ENCODE results near the gene CYP1B1. TPM values are rescaled to one million over a fixed set of nuclear protein-coding genes. Genes with fewer than 3 reads are reported as not detected.

The CYP1B1 gene
- polyA plus RNA-seq, 1 donor from 2014 or later = not detected

- Histone ChIP-seq H3K79me2 (replicated peaks; ENCODE audit: insufficient read depth, low read length) (no peaks in the 10 kb centered on the region), H2AFZ (ENCODE audit: low read depth, low read length) (no peak overlapping the region), H3K36me3 (ENCODE audit: insufficient read depth, low read length) (no peaks in the 10 kb centered on the region), H4K20me1 (ENCODE audit: insufficient read depth) (no peaks in the 10 kb centered on the region), H3K9me3 (ENCODE audit: low read length) (no peaks in the 10 kb centered on the region), H3K27ac (ENCODE audit: low read length) (no peak overlapping the region), H3F3A (ENCODE audit: insufficient read depth, low read length, poor library complexity, severe bottlenecking) (no peaks in the 10 kb centered on the region), H3K27me3 (ENCODE audit: insufficient read depth, low read depth, low read length) (no peaks in the 10 kb centered on the region), H3K9ac (ENCODE audit: low read length) (no peak overlapping the region), H3K9me2 (ENCODE audit: insufficient read depth, low read length) (no peaks in the 10 kb centered on the region), H3K4me3 (ENCODE audit: low read length) (no peak overlapping the region), H3K4me2 (ENCODE audit: low read length) (no peak overlapping the region)
- TF ChIP-seq, protein P1, sequence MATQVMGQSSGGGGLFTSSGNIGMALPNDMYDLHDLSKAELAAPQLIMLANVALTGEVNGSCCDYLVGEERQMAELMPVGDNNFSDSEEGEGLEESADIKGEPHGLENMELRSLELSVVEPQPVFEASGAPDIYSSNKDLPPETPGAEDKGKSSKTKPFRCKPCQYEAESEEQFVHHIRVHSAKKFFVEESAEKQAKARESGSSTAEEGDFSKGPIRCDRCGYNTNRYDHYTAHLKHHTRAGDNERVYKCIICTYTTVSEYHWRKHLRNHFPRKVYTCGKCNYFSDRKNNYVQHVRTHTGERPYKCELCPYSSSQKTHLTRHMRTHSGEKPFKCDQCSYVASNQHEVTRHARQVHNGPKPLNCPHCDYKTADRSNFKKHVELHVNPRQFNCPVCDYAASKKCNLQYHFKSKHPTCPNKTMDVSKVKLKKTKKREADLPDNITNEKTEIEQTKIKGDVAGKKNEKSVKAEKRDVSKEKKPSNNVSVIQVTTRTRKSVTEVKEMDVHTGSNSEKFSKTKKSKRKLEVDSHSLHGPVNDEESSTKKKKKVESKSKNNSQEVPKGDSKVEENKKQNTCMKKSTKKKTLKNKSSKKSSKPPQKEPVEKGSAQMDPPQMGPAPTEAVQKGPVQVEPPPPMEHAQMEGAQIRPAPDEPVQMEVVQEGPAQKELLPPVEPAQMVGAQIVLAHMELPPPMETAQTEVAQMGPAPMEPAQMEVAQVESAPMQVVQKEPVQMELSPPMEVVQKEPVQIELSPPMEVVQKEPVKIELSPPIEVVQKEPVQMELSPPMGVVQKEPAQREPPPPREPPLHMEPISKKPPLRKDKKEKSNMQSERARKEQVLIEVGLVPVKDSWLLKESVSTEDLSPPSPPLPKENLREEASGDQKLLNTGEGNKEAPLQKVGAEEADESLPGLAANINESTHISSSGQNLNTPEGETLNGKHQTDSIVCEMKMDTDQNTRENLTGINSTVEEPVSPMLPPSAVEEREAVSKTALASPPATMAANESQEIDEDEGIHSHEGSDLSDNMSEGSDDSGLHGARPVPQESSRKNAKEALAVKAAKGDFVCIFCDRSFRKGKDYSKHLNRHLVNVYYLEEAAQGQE (IDR thresholded peaks at IDR 0.05; ENCODE audit: borderline replicate concordance) = no peak
- TF ChIP-seq MXI1 (conservative IDR thresholded peaks at IDR 0.05; ENCODE audit: poor library complexity, severe bottlenecking) = no peak
- TF ChIP-seq SMC3 (conservative IDR thresholded peaks at IDR 0.05; ENCODE audit: poor library complexity) = no peak
- TF ChIP-seq, protein P2, sequence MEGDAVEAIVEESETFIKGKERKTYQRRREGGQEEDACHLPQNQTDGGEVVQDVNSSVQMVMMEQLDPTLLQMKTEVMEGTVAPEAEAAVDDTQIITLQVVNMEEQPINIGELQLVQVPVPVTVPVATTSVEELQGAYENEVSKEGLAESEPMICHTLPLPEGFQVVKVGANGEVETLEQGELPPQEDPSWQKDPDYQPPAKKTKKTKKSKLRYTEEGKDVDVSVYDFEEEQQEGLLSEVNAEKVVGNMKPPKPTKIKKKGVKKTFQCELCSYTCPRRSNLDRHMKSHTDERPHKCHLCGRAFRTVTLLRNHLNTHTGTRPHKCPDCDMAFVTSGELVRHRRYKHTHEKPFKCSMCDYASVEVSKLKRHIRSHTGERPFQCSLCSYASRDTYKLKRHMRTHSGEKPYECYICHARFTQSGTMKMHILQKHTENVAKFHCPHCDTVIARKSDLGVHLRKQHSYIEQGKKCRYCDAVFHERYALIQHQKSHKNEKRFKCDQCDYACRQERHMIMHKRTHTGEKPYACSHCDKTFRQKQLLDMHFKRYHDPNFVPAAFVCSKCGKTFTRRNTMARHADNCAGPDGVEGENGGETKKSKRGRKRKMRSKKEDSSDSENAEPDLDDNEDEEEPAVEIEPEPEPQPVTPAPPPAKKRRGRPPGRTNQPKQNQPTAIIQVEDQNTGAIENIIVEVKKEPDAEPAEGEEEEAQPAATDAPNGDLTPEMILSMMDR (IDR thresholded peaks at IDR 0.05; ENCODE audit: poor library complexity, severe bottlenecking) = no peak
- no peak for TF ChIP-seq TAF1 (IDR thresholded peaks at IDR 0.05; ENCODE audit: low read depth)
- no peak for TF ChIP-seq EZH2 (IDR thresholded peaks at IDR 0.05; ENCODE audit: borderline replicate concordance, insufficient read depth, low read length, poor library complexity, severe bottlenecking)
- no peak for TF ChIP-seq RAD21 (conservative IDR thresholded peaks at IDR 0.05)
- no peak for TF ChIP-seq POLR2AphosphoS5 (IDR thresholded peaks at IDR 0.05)
- TF ChIP-seq EP300 (conservative IDR thresholded peaks at IDR 0.05; ENCODE audit: poor library complexity, severe bottlenecking) = no peak
Observed at GRCh38 chr2:38105922-38106321, 30.0 kb upstream of the CYP1B1 start.

DNA sequence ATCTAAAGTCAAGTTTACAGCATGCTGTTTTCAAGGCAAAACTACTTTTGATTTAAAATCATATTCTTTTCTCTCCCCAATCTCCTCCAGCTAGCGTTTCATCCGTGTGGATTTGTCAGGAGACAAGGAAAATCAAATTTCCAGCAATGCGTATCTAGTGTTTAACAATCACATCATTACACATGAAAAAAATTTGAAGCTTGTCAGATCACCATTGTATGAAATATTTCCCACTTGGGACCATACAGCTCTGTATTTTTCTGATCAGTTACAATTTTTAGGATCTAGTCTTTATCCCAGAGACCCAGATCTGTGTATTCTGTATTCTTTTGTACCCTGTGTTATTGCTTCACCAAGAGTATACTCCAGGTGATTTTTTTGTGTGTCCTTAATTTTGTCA, 28.6 kb upstream of the CYP1B1 start:
- Histone ChIP-seq H3K9me2 (ENCODE audit: insufficient read depth, low read length) (no peaks in the 10 kb centered on the region), H3K9me3 (ENCODE audit: low read length) (no peaks in the 10 kb centered on the region), H3K4me3 (ENCODE audit: low read length) (no peak overlapping the region), H3K27ac (ENCODE audit: low read length) (no peak overlapping the region), H3K79me2 (replicated peaks; ENCODE audit: insufficient read depth, low read length) (no peaks in the 10 kb centered on the region), H3K9ac (ENCODE audit: low read length) (no peak overlapping the region), H3K4me2 (ENCODE audit: low read length) (no peak overlapping the region), H3K27me3 (ENCODE audit: insufficient read depth, low read depth, low read length) (no peaks in the 10 kb centered on the region), H3K36me3 (ENCODE audit: insufficient read depth, low read length) (no peaks in the 10 kb centered on the region), H4K20me1 (ENCODE audit: insufficient read depth) (no peaks in the 10 kb centered on the region), H3F3A (ENCODE audit: insufficient read depth, low read length, poor library complexity, severe bottlenecking) (no peaks in the 10 kb centered on the region), H2AFZ (ENCODE audit: low read depth, low read length) (no peak overlapping the region)
- TF ChIP-seq MXI1 (conservative IDR thresholded peaks at IDR 0.05; ENCODE audit: poor library complexity, severe bottlenecking) = no peak
- no peak for TF ChIP-seq RAD21 (conservative IDR thresholded peaks at IDR 0.05)
- TF ChIP-seq, protein P2 (IDR thresholded peaks at IDR 0.05; ENCODE audit: poor library complexity, severe bottlenecking) = no peak
- TF ChIP-seq SMC3 (conservative IDR thresholded peaks at IDR 0.05; ENCODE audit: poor library complexity) = no peak
- TF ChIP-seq POLR2AphosphoS5 (IDR thresholded peaks at IDR 0.05) = no peak
- TF ChIP-seq, protein P1 (IDR thresholded peaks at IDR 0.05; ENCODE audit: borderline replicate concordance) = no peak
- no peak for TF ChIP-seq EZH2 (IDR thresholded peaks at IDR 0.05; ENCODE audit: borderline replicate concordance, insufficient read depth, low read length, poor library complexity, severe bottlenecking)
- TF ChIP-seq TAF1 (IDR thresholded peaks at IDR 0.05; ENCODE audit: low read depth) = no peak
- no peak for TF ChIP-seq EP300 (conservative IDR thresholded peaks at IDR 0.05; ENCODE audit: poor library complexity, severe bottlenecking)

All from neural cell (in vitro differentiated cells).